Body of pancreas (tissue), 4 donors: ENCODE results near the gene C8B. TPM values are rescaled to one million over a fixed set of nuclear protein-coding genes. Genes with fewer than 3 reads are reported as not detected.

ENCODE experiments used
- ATAC-seq: fragments of 150-250 bp; one replicate; pipeline ENCODE4 v1.9.1; 2016
- DNase-seq, 4 donors: peaks; one replicate each; pipeline ENCODE4 v3.0.0-alpha.2; 2019
- H3K27ac ChIP-seq, 4 donors: fragments of 200-600 bp; sonication (generic); 1 replicate in 3 of 4; 2 replicates in 1 of 4; pipeline versions ENCODE4 v1.5.1 to v1.6.1; 2016 to 2019; ENCODE audit warnings: mild to moderate bottlenecking in 1 of 4, mixed read lengths in 1 of 4, moderate library complexity in 1 of 4
- H3K27me3 ChIP-seq, 2 donors: fragments of 200-600 bp; sonication (generic); one replicate each; pipeline ENCODE4 v1.6.0; 2016; ENCODE audit warnings: mild to moderate bottlenecking in 1 of 2
- H3K36me3 ChIP-seq, 2 donors: fragments of 200-600 bp; sonication (generic); replicated peaks in 1 of 2; 2 replicates each; pipeline ENCODE4 v1.5.1; 2016; ENCODE audit warnings: low read depth in 2 of 2; ENCODE audit not compliant: insufficient read depth in 1 of 2
- H3K4me1 ChIP-seq: fragments of 200-600 bp; sonication (generic); one replicate; pipeline ENCODE4 v1.6.0; 2016
- H3K4me3 ChIP-seq, 2 donors: fragments of 200-600 bp; sonication (generic); 1 replicate in 1 of 2; 2 replicates in 1 of 2; pipeline ENCODE4 v1.5.1; 2016 to 2019
- H3K9me3 ChIP-seq, 3 donors: fragments of 200-600 bp; sonication (generic); 1 replicate in 2 of 3; 2 replicates in 1 of 3; pipeline ENCODE4 v1.5.1; 2016
- POLR2A ChIP-seq, 3 donors: fragments of 450-650 bp; IDR thresholded peaks; one replicate each; pipeline ENCODE4 v1.6.1; 2016; ENCODE audit warnings: antibody characterized with exemption in 3 of 3, mild to moderate bottlenecking in 2 of 3
- WGBS, 2 donors: methylation state at CpG; one replicate each; pipeline ENCODE4 v1.1.5; 2017; 5-methylcytosine and 5-hydroxymethylcytosine counted together
- intact Hi-C: fragments of 100-400 bp; cut with DNase I; formaldehyde crosslinking; loops from one replicate; pipeline ENCODE4 v1.15.1; 2023
- total RNA-seq, 2 donors: library from RNA; depleted of rRNA; stranded (reverse); fragments of >200 nt; gene quantifications; one replicate each; pipeline ENCODE4 v1.1.0, GENCODE V29; 2016
- TF ChIP-seq, protein P1 (sequence below), 7 experiments: fragments of 450-650 bp in 4 of 7; fragments of 200-600 bp in 3 of 7; sonication (generic) in 3 of 7; IDR thresholded peaks; one replicate each; pipeline ENCODE4 v1.5.1; 2016 to 2019; ENCODE audit warnings: antibody characterized with exemption in 7 of 7

The C8B gene
- total RNA-seq, 2 donors from 2014 or later = not detected

DNA sequence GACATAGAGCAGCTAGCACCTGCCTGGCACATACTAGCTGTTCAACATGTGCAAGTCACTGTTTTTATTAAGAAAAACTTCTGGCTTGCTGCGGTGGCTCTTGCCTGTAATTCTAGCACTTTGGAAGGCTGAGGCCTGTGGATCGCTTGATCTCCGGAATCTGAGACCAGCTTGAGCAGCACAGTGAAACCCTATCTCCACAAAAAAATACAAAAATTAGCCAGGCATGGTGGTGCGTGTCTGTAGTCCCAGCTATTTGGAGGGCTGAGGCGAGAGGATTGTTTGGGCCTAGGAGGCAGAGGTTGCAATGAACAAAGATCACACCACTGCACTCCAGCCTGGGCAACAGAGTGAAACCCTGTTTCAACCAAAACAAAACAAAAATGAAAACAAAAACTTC lies 27.7 kb upstream of the C8B start:
- Histone ChIP-seq H3K4me3 (no peak overlapping the region), H3K36me3 (no peaks in the 10 kb centered on the region), H3K27ac (no peak overlapping the region), H3K27me3 (no peaks in the 10 kb centered on the region), H3K9me3 (no peaks in the 10 kb centered on the region), H3K4me1 (no peaks in the 10 kb centered on the region)
- DNase-seq (no peak), ATAC-seq (no peak)
- 94% methylated on average over 5 of the region's 5 CpGs for WGBS, 2 donors
- intact Hi-C loops = no loop called here
- TF ChIP-seq POLR2A (IDR thresholded peaks at IDR 0.05) = no peak
- TF ChIP-seq, protein P1, sequence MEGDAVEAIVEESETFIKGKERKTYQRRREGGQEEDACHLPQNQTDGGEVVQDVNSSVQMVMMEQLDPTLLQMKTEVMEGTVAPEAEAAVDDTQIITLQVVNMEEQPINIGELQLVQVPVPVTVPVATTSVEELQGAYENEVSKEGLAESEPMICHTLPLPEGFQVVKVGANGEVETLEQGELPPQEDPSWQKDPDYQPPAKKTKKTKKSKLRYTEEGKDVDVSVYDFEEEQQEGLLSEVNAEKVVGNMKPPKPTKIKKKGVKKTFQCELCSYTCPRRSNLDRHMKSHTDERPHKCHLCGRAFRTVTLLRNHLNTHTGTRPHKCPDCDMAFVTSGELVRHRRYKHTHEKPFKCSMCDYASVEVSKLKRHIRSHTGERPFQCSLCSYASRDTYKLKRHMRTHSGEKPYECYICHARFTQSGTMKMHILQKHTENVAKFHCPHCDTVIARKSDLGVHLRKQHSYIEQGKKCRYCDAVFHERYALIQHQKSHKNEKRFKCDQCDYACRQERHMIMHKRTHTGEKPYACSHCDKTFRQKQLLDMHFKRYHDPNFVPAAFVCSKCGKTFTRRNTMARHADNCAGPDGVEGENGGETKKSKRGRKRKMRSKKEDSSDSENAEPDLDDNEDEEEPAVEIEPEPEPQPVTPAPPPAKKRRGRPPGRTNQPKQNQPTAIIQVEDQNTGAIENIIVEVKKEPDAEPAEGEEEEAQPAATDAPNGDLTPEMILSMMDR (IDR thresholded peaks at IDR 0.05) = no peak

GRCh38 chr1:56992318-56993125 lies 26.7 kb upstream of the C8B start:
- no peaks in the 10 kb centered on the region for H3K4me1 ChIP-seq
- WGBS, 2 donors = 78 to 81% methylated on average over 15 of the region's 15 CpGs
- no peak overlapping the region for H3K27ac ChIP-seq
- intact Hi-C loops = no loop called here
- H3K9me3 ChIP-seq = no peaks in the 10 kb centered on the region
- no peaks in the 10 kb centered on the region for H3K36me3 ChIP-seq
- no peak overlapping the region for H3K4me3 ChIP-seq
- no peak for ATAC-seq
- no peak for DNase-seq
- no peaks in the 10 kb centered on the region for H3K27me3 ChIP-seq
- TF ChIP-seq, protein P1 (IDR thresholded peaks at IDR 0.05) = no peak
- TF ChIP-seq POLR2A (IDR thresholded peaks at IDR 0.05) = no peak

GRCh38 chr1:56991576-56991975 lies 25.8 kb upstream of the C8B start:
- H3K27ac ChIP-seq = no peak overlapping the region
- H3K27me3 ChIP-seq = no peaks in the 10 kb centered on the region
- TF ChIP-seq POLR2A (IDR thresholded peaks at IDR 0.05) = no peak
- TF ChIP-seq, protein P1 (IDR thresholded peaks at IDR 0.05) = no peak
- ATAC-seq (no peak), DNase-seq (no peak)
- H3K4me3 ChIP-seq = no peak overlapping the region
- intact Hi-C loops = no loop called here
- H3K9me3 ChIP-seq = no peaks in the 10 kb centered on the region
- WGBS, 2 donors = 72 to 78% methylated on average over 3 of the region's 3 CpGs
- no peaks in the 10 kb centered on the region for H3K4me1 ChIP-seq
- no peaks in the 10 kb centered on the region for H3K36me3 ChIP-seq

DNA sequence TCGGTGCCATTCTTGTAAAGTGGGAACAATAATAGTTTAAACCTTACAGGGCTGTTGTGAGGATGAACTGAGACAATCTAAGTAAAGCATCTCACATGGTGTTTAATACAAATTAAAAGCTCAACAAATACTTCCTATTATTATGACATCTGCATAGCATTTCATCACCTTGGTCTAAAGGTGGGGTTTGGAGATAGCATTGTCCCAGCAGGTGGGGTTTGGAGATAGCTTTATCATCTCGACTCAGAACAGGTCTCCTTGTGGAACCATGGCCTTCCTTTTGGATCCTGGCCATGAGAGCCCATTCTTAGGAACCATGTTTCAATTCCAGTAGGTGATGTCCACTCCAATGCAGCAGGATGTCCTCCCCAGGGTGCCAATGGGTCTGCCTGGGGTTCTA lies 20.6 kb upstream of the C8B start:
- H3K27me3 ChIP-seq = no peaks in the 10 kb centered on the region
- no peaks in the 10 kb centered on the region for H3K4me1 ChIP-seq
- H3K9me3 ChIP-seq = no peaks in the 10 kb centered on the region
- no peak overlapping the region for H3K4me3 ChIP-seq
- H3K36me3 ChIP-seq = no peaks in the 10 kb centered on the region
- no peak for DNase-seq
- H3K27ac ChIP-seq = no peak overlapping the region
- TF ChIP-seq, protein P1 (IDR thresholded peaks at IDR 0.05) = no peak
- TF ChIP-seq POLR2A (IDR thresholded peaks at IDR 0.05) = no peak
- WGBS, 2 donors = 50 to 60% methylated on average over 2 of the region's 2 CpGs
- intact Hi-C loops = no loop called here
- no peak for ATAC-seq

DNA sequence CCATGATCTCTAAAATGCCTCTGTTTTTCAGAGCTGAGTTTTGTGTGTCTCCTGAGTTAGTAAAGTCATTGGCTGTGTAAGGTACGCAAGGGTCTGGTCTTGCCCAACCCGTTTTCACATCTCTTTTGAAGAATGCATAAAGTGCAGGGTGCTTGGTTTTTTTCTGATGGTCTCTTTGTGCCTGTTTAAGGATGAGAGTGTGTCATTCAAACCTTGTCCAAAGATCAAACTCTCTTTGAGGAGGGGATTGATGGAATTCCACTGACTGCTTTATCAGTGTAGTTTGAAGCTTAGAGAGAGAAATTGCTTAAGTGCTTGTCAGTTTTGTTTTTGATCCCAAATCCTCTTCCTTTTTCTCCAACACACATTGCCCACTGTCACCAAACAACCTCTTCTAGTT lies 20.0 kb upstream of the C8B start:
- Histone ChIP-seq H3K36me3 (no peaks in the 10 kb centered on the region), H3K4me3 (no peak overlapping the region), H3K9me3 (no peaks in the 10 kb centered on the region), H3K4me1 (no peaks in the 10 kb centered on the region), H3K27ac (no peak overlapping the region), H3K27me3 (no peaks in the 10 kb centered on the region)
- no peak for TF ChIP-seq POLR2A (IDR thresholded peaks at IDR 0.05)
- TF ChIP-seq, protein P1 (IDR thresholded peaks at IDR 0.05) = no peak
- ATAC-seq (no peak), DNase-seq (no peak)
- intact Hi-C loops = no loop called here
- WGBS, 2 donors = 86 to 89% methylated on average over 2 of the region's 2 CpGs
